ENCODE results near the gene KIDINS220. TPM values are rescaled to one million over a fixed set of nuclear protein-coding genes. Genes with fewer than 3 reads are reported as not detected.

KIDINS220 gene
- total and polyA plus RNA-seq, 9 of the 15 experiments (the other 6 are each of a cell fraction or from before 2014, with no cell fraction given) = 15.2 to 48.0 (median 34.4) TPM

- TF ChIP-seq ZNF318 (IDR thresholded peaks at IDR 0.05; ENCODE audit: borderline replicate concordance in 1 of 2, low read depth in 1 of 2) (no peak), ZEB2 (IDR thresholded peaks at IDR 0.05) (no peak), ZNF12 (CRISPR knock-in tag; IDR thresholded peaks at IDR 0.05) (no peak), NRF1 (conservative IDR thresholded peaks at IDR 0.05 in 1 of 2, IDR thresholded peaks at IDR 0.05 in 1 of 2) (peak; percentile 68 to 76), NKRF (IDR thresholded peaks at IDR 0.05; ENCODE audit: borderline replicate concordance) (no peak), SIN3A (IDR thresholded peaks at IDR 0.05; ENCODE audit: borderline replicate concordance in 2 of 2, control insufficient read depth in 1 of 2, low read depth in 2 of 2, low read length in 2 of 2) (0 out of 4 replicates have a peak, but pooled peaks of 1 of the 2 experiments have one; percentile 18), LEF1 (IDR thresholded peaks at IDR 0.05) (0 out of 2 replicates have a peak, but pooled peaks have one; percentile 14)
Measured at GRCh38 chr2:8682719-8683667, 154.4 kb downstream of the KIDINS220 start (continued).

Measured in K562 (cell line).